ENCODE results near the gene UBE2L3.
"Not testable (repeated sequence)": the region's sequence is repeated elsewhere in the genome, so short reads cannot be mapped to it uniquely, and the experiment has no call there.

GRCh38 chr22:21549558-21549957, 18.0 kb upstream of the UBE2L3 start:
- TF ChIP-seq CTCF, POLR2A (IDR thresholded peaks at IDR 0.05): not testable (repeated sequence)
